Activated naive CD4-positive, alpha-beta T cell treated with anti-CD3 and anti-CD28 coated beads for 36 hours (primary cell): ENCODE data around the gene RAD51B. TPM values are rescaled to one million over a fixed set of nuclear protein-coding genes. Genes with fewer than 3 reads are reported as not detected.
"Not testable (repeated sequence)": the region's sequence is repeated elsewhere in the genome, so short reads cannot be mapped to it uniquely, and the experiment has no call there.

ENCODE experiments used
- CTCF ChIA-PET: fragments of 350-600 bp; sonication (Branson Sonifier 250); formaldehyde crosslinking; loops from one replicate; lab custom pipeline; 2021; ENCODE audit warnings: antibody characterized with exemption; lab: Charles Lee
- DNase-seq: peaks from one replicate; pipeline ENCODE4 v3.0.0-alpha.2; 2020
- H3K27ac Mint-ChIP-seq: one replicate; pipeline ENCODE4 v1.8.0; 2021; ENCODE audit warnings: mild to moderate bottlenecking, mixed read lengths
- H3K27me3 Mint-ChIP-seq: one replicate; pipeline ENCODE4 v1.8.0; 2021; ENCODE audit warnings: low read depth, mixed read lengths
- H3K36me3 Mint-ChIP-seq: one replicate; pipeline ENCODE4 v1.8.0; 2021; ENCODE audit warnings: low read depth, mixed read lengths
- H3K4me1 Mint-ChIP-seq: one replicate; pipeline ENCODE4 v1.8.0; 2021; ENCODE audit warnings: low read depth, mixed read lengths
- H3K4me3 Mint-ChIP-seq: one replicate; pipeline ENCODE4 v1.8.0; 2021; ENCODE audit warnings: mild to moderate bottlenecking, moderate library complexity, mixed read lengths
- H3K9me3 Mint-ChIP-seq: one replicate; pipeline ENCODE4 v1.8.0; 2021; ENCODE audit warnings: mixed read lengths
- intact Hi-C: fragments of 100-400 bp; cut with micrococcal nuclease; formaldehyde crosslinking; loops from one replicate; pipeline ENCODE4 v1.15.1; 2023
- total RNA-seq, 2 experiments: library from RNA; stranded (reverse); gene quantifications; one replicate each; pipeline ENCODE4 v1.2.3, GENCODE V29; 2021

The RAD51B gene
- total RNA-seq, 2 experiments from 2014 or later, result 44.8 to 47.6 TPM

- Mint-ChIP-seq H3K27me3 (no peaks in the 10 kb centered on the region), H3K36me3 (peaks cover 9% of the 10 kb centered on the region), H3K9me3 (peaks cover 12% of the 10 kb centered on the region), H3K4me3 (no peak overlapping the region), H3K4me1 (no peaks in the 10 kb centered on the region), H3K27ac (no peak overlapping the region)
- CTCF ChIA-PET, result no interaction called here
- intact Hi-C loops, result no loop called here
- DNase-seq, result no peak
These were observed 201.6 kb downstream of the RAD51B start for GRCh38 chr14:68020999-68021663.

- CTCF ChIA-PET, result interaction anchor here (0.6 kb wide), 1 partner anchor 89 kb away, joined by 4 read pairs; no protein-coding TSS in a partner anchor
- no peak for DNase-seq
- no peak overlapping the region for H3K27ac Mint-ChIP-seq
- peaks cover 25% of the 10 kb centered on the region for H3K36me3 Mint-ChIP-seq
- intact Hi-C loops, result no loop called here
- H3K27me3 Mint-ChIP-seq, result no peaks in the 10 kb centered on the region
- H3K4me3 Mint-ChIP-seq, result no peak overlapping the region
- H3K9me3 Mint-ChIP-seq, result peaks cover 20% of the 10 kb centered on the region
- H3K4me1 Mint-ChIP-seq, result no peaks in the 10 kb centered on the region
These were observed 207.7 kb downstream of the RAD51B start for GRCh38 chr14:68027276-68027675.

- CTCF ChIA-PET, result interaction anchor here (0.6 kb wide), 1 partner anchor 88 kb away, joined by 4 read pairs; no protein-coding TSS in a partner anchor
These were observed 208.5 kb downstream of the RAD51B start for GRCh38 chr14:68028075-68028474.

GRCh38 chr14:68031011-68031410, 211.4 kb downstream of the RAD51B start:
- peaks cover 16% of the 10 kb centered on the region for H3K36me3 Mint-ChIP-seq
- H3K4me1 Mint-ChIP-seq, H3K27me3 Mint-ChIP-seq, DNase-seq, H3K4me3 Mint-ChIP-seq, H3K9me3 Mint-ChIP-seq, intact Hi-C loops, H3K27ac Mint-ChIP-seq: not testable (repeated sequence)
- CTCF ChIA-PET, result interaction anchor here (1.5 kb wide), 1 partner anchor 97 kb away, joined by 3 read pairs; no protein-coding TSS in a partner anchor

More at GRCh38 chr14:68028075-68028474, 208.5 kb downstream of the RAD51B start:
- Mint-ChIP-seq H3K9me3 (peaks cover 14% of the 10 kb centered on the region), H3K4me1 (no peaks in the 10 kb centered on the region), H3K27ac (no peak overlapping the region), H3K4me3 (no peak overlapping the region), H3K27me3 (no peaks in the 10 kb centered on the region), H3K36me3 (peaks cover 19% of the 10 kb centered on the region)
- no peak for DNase-seq
- intact Hi-C loops, result no loop called here

- H3K4me1 Mint-ChIP-seq, result no peaks in the 10 kb centered on the region
- no peak overlapping the region for H3K27ac Mint-ChIP-seq
- CTCF ChIA-PET, result no interaction called here
- intact Hi-C loops, result no loop called here
- H3K9me3 Mint-ChIP-seq, result peaks cover 8% of the 10 kb centered on the region
- peaks cover 16% of the 10 kb centered on the region for H3K36me3 Mint-ChIP-seq
- H3K27me3 Mint-ChIP-seq, result no peaks in the 10 kb centered on the region
- no peak for DNase-seq
- H3K4me3 Mint-ChIP-seq, result no peak overlapping the region
These were observed 212.6 kb downstream of the RAD51B start for GRCh38 chr14:68032154-68032553.

GRCh38 chr14:68033336-68033932, 213.9 kb downstream of the RAD51B start:
- no peak overlapping the region for H3K4me3 Mint-ChIP-seq
- no peaks in the 10 kb centered on the region for H3K27me3 Mint-ChIP-seq
- peaks cover 8% of the 10 kb centered on the region for H3K9me3 Mint-ChIP-seq
- intact Hi-C loops, result no loop called here
- H3K27ac Mint-ChIP-seq, result no peak overlapping the region
- H3K4me1 Mint-ChIP-seq, result no peaks in the 10 kb centered on the region
- CTCF ChIA-PET, result no interaction called here
- DNase-seq, result no peak
- peaks cover 16% of the 10 kb centered on the region for H3K36me3 Mint-ChIP-seq

GRCh38 chr14:68034896-68035295, 215.3 kb downstream of the RAD51B start:
- H3K4me3 Mint-ChIP-seq, result no peak overlapping the region
- H3K4me1 Mint-ChIP-seq, result peaks cover 2% of the 10 kb centered on the region
- peaks cover 8% of the 10 kb centered on the region for H3K9me3 Mint-ChIP-seq
- DNase-seq, result no peak
- intact Hi-C loops, result no loop called here
- H3K27ac Mint-ChIP-seq, result no peak overlapping the region
- H3K36me3 Mint-ChIP-seq, result peaks cover 10% of the 10 kb centered on the region
- CTCF ChIA-PET, result no interaction called here
- no peaks in the 10 kb centered on the region for H3K27me3 Mint-ChIP-seq

GRCh38 chr14:68036202-68036601, 216.6 kb downstream of the RAD51B start:
- Mint-ChIP-seq H3K4me1 (peaks cover 2% of the 10 kb centered on the region), H3K27ac (no peak overlapping the region), H3K9me3 (no peaks in the 10 kb centered on the region), H3K4me3 (no peak overlapping the region), H3K36me3 (peaks cover 2% of the 10 kb centered on the region), H3K27me3 (no peaks in the 10 kb centered on the region)
- no peak for DNase-seq
- CTCF ChIA-PET, result no interaction called here
- intact Hi-C loops, result no loop called here

- H3K27me3 Mint-ChIP-seq, result no peaks in the 10 kb centered on the region
- CTCF ChIA-PET, result interaction anchor here (0.6 kb wide), 1 partner anchor 137 kb away, joined by 3 read pairs; no protein-coding TSS in a partner anchor
- intact Hi-C loops, result no loop called here
- no peak overlapping the region for H3K27ac Mint-ChIP-seq
- no peak overlapping the region for H3K4me3 Mint-ChIP-seq
- peaks cover 2% of the 10 kb centered on the region for H3K4me1 Mint-ChIP-seq
- H3K9me3 Mint-ChIP-seq, result no peaks in the 10 kb centered on the region
- no peaks in the 10 kb centered on the region for H3K36me3 Mint-ChIP-seq
- DNase-seq, result no peak
These were observed 220.0 kb downstream of the RAD51B start for GRCh38 chr14:68039593-68039992.

GRCh38 chr14:68040633-68041369, 221.2 kb downstream of the RAD51B start:
- Mint-ChIP-seq H3K27me3 (no peaks in the 10 kb centered on the region), H3K27ac (no peak overlapping the region)
- CTCF ChIA-PET, result no interaction called here

GRCh38 chr14:68041876-68042354, 222.3 kb downstream of the RAD51B start:
- CTCF ChIA-PET, result no interaction called here
- H3K27me3 Mint-ChIP-seq, result no peaks in the 10 kb centered on the region
- no peaks in the 10 kb centered on the region for H3K36me3 Mint-ChIP-seq
- no peak overlapping the region for H3K4me3 Mint-ChIP-seq
- H3K27ac Mint-ChIP-seq, result no peak overlapping the region
- intact Hi-C loops, result no loop called here
- H3K4me1 Mint-ChIP-seq, result peaks cover 2% of the 10 kb centered on the region
- no peaks in the 10 kb centered on the region for H3K9me3 Mint-ChIP-seq
- DNase-seq, result no peak

More at GRCh38 chr14:68040633-68041369, 221.2 kb downstream of the RAD51B start:
- Mint-ChIP-seq H3K9me3 (no peaks in the 10 kb centered on the region), H3K36me3 (no peaks in the 10 kb centered on the region), H3K4me3 (no peak overlapping the region), H3K4me1 (peaks cover 2% of the 10 kb centered on the region)
- intact Hi-C loops, result no loop called here
- no peak for DNase-seq

GRCh38 chr14:68042586-68043210, 223.1 kb downstream of the RAD51B start:
- H3K27me3 Mint-ChIP-seq, result no peaks in the 10 kb centered on the region
- DNase-seq, result no peak
- no peak overlapping the region for H3K27ac Mint-ChIP-seq
- CTCF ChIA-PET, result no interaction called here
- H3K4me1 Mint-ChIP-seq, result peaks cover 2% of the 10 kb centered on the region
- intact Hi-C loops, result no loop called here
- H3K36me3 Mint-ChIP-seq, result no peaks in the 10 kb centered on the region
- no peaks in the 10 kb centered on the region for H3K9me3 Mint-ChIP-seq
- H3K4me3 Mint-ChIP-seq, result no peak overlapping the region
